Measurements from ENCODE around the gene CORO2A. TPM values are rescaled to one million over a fixed set of nuclear protein-coding genes. Genes with fewer than 3 reads are reported as not detected.

The CORO2A gene
- 24.3 and 30.6 TPM in 2 replicates for total RNA-seq (2022)
- Bru-seq, nascent RNA = percentile 72 among the genes with signal in this experiment
- BruChase-seq, experiment 1, labeled RNA remaining after a 6-hour chase = percentile 73 among the genes with signal in this experiment
- percentile 64 among the genes with signal in this experiment for BruChase-seq, experiment 2, labeled RNA remaining after a 2-hour chase
- long read RNA-seq, full-length matches to known transcripts = 6 of 35 reads
- long read RNA-seq, partial matches to known transcripts = 3 of 35 reads
- long read RNA-seq, other reads (novel, unspliced or antisense) = 26 of 35 reads

- intact Hi-C loops (cut with micrococcal nuclease; ENCODE audit: unreplicated experiment) = loop anchor here (2.0 to 5.0 kb wide), 2 partner anchors 46 to 65 kb away; partner anchors contain the start of gene TBC1D2
- no peaks in the 10 kb centered on the region for H3K27me3 Mint-ChIP-seq (ENCODE audit: unreplicated experiment)
- H3K9me3 Mint-ChIP-seq (ENCODE audit: low read depth, unreplicated experiment) = no peaks in the 10 kb centered on the region
- BruUV-seq (replicated peaks) = no TSS peak
- CTCF ChIA-PET = interaction anchor here (1.0 to 1.5 kb wide), 3 partner anchors 8 to 74 kb away, joined by 3 to 6 read pairs (median 4); partner anchors contain the start of gene TRIM14
- TF ChIP-seq, protein P1, sequence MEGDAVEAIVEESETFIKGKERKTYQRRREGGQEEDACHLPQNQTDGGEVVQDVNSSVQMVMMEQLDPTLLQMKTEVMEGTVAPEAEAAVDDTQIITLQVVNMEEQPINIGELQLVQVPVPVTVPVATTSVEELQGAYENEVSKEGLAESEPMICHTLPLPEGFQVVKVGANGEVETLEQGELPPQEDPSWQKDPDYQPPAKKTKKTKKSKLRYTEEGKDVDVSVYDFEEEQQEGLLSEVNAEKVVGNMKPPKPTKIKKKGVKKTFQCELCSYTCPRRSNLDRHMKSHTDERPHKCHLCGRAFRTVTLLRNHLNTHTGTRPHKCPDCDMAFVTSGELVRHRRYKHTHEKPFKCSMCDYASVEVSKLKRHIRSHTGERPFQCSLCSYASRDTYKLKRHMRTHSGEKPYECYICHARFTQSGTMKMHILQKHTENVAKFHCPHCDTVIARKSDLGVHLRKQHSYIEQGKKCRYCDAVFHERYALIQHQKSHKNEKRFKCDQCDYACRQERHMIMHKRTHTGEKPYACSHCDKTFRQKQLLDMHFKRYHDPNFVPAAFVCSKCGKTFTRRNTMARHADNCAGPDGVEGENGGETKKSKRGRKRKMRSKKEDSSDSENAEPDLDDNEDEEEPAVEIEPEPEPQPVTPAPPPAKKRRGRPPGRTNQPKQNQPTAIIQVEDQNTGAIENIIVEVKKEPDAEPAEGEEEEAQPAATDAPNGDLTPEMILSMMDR (IDR thresholded peaks at IDR 0.05; ENCODE audit: unreplicated experiment) = peak; percentile 21
- DNase-seq = peak; percentile 85
- H3K4me1 Mint-ChIP-seq (ENCODE audit: low read depth, unreplicated experiment) = no peaks in the 10 kb centered on the region
- H3K27ac Mint-ChIP-seq (ENCODE audit: unreplicated experiment) = peak within 1 kb of the TSS; percentile 54
- H3K36me3 Mint-ChIP-seq (ENCODE audit: insufficient read depth, unreplicated experiment) = peaks cover 29% of the 10 kb centered on the region
- peak within 1 kb of the TSS; percentile 80 for H3K4me3 Mint-ChIP-seq (ENCODE audit: low read depth, unreplicated experiment)
Observed at GRCh38 chr9:98192503-98193335, at the start of gene CORO2A. TSS of gene CORO2A (minus strand) at chr9:98192637. CDS start at chr9:98157660, 34,977 bp downstream.

DNA sequence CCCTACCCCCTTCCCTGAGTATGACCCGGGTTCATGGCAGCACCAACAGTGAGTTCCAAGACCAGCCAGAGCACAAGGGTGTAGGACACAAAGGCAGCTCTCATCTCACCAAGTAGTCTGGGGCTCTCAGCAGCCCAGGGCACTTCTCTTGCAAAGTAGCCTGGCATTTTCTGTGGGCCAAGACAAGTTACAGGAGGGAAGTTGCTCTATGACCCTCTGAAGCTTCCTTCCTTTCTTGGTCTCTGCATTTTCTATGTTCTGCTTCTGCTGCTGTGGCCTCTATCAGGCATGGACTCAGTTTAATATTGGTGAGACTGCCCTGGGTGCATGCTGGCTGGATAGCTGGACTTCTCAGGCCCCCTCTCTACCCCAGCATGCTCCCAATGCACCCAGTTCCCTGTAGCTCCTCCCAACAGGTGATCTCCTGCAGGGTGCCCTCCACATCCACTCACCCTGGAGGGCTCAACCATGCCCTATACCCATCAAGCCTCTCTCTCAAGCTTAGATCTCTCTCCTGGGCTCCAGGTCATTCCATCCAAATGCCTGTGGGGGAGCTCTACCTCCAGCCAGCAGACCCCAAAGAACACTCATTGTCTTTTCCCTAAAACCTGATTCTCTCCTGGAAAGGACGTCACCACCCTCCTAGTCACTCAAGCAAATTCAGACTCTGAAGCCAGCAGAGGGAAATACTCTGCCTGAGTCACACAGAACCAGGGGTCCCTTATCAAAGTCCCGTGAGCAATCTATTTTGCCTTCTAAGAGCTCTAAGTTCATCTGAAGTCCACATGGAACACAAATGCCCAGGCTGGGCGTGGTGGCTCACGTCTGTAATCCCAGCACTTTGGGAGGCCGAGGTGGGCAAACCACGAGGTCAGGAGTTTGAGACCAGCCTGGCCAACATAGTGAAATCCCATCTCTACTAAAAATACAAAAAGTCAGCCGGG is 49.2 kb upstream of the CORO2A start:
- H3K27ac Mint-ChIP-seq (ENCODE audit: unreplicated experiment) = no peak overlapping the region
- no peak overlapping the region for H3K4me3 Mint-ChIP-seq (ENCODE audit: low read depth, unreplicated experiment)
- no TSS peak for BruUV-seq (replicated peaks)

GRCh38 chr9:98240475-98240874 is 48.0 kb upstream of the CORO2A start:
- Mint-ChIP-seq H3K36me3 (ENCODE audit: insufficient read depth, unreplicated experiment) (no peaks in the 10 kb centered on the region), H3K9me3 (ENCODE audit: low read depth, unreplicated experiment) (no peaks in the 10 kb centered on the region), H3K4me1 (ENCODE audit: low read depth, unreplicated experiment) (no peaks in the 10 kb centered on the region), H3K27ac (ENCODE audit: unreplicated experiment) (no peak overlapping the region), H3K4me3 (ENCODE audit: low read depth, unreplicated experiment) (no peak overlapping the region), H3K27me3 (ENCODE audit: unreplicated experiment) (no peaks in the 10 kb centered on the region)
- DNase-seq = no peak
- CTCF ChIA-PET = interaction anchor here (0.9 kb wide), 1 partner anchor 16 kb away, joined by 5 read pairs; no protein-coding TSS in a partner anchor
- intact Hi-C loops (cut with micrococcal nuclease; ENCODE audit: unreplicated experiment) = no loop called here
- TF ChIP-seq, protein P1 (IDR thresholded peaks at IDR 0.05; ENCODE audit: unreplicated experiment) = no peak
- no TSS peak for BruUV-seq (replicated peaks)

More for the DNA sequence above, 49.2 kb upstream of the CORO2A start:
- CTCF ChIA-PET = interaction anchor here (0.7 to 0.9 kb wide), 2 partner anchors 14 to 201 kb away, joined by 3 to 6 read pairs; partner anchors contain the start of gene TBC1D2
- no peaks in the 10 kb centered on the region for H3K9me3 Mint-ChIP-seq (ENCODE audit: low read depth, unreplicated experiment)
- intact Hi-C loops (cut with micrococcal nuclease; ENCODE audit: unreplicated experiment) = no loop called here
- no peaks in the 10 kb centered on the region for H3K27me3 Mint-ChIP-seq (ENCODE audit: unreplicated experiment)
- TF ChIP-seq, protein P1 (IDR thresholded peaks at IDR 0.05; ENCODE audit: unreplicated experiment) = no peak
- no peaks in the 10 kb centered on the region for H3K36me3 Mint-ChIP-seq (ENCODE audit: insufficient read depth, unreplicated experiment)
- no peak for DNase-seq
- H3K4me1 Mint-ChIP-seq (ENCODE audit: low read depth, unreplicated experiment) = no peaks in the 10 kb centered on the region

Measured in Calu3 (cell line).